SU-DHL-6 (cell line): ENCODE measurements around the gene EYS.

ENCODE experiments used
- CTCF ChIP-seq: fragments of 200-600 bp; sonication (generic); IDR thresholded peaks from one replicate; pipeline ENCODE4 v1.5.1; 2017; ENCODE audit warnings: antibody characterized with exemption, mild to moderate bottlenecking, low read length, moderate library complexity; ENCODE audit not compliant: insufficient read depth, poor library complexity, severe bottlenecking
- EZH2phosphoT487 ChIP-seq: fragments of 200-600 bp; sonication (generic), shearing (Covaris generic); conservative IDR thresholded peaks from 2 replicates; pipeline ENCODE4 v1.6.1; 2018; ENCODE audit warnings: mild to moderate bottlenecking, antibody characterized with exemption, low read length, moderate library complexity, mixed read lengths

- TF ChIP-seq EZH2phosphoT487: no peak
- TF ChIP-seq CTCF: no peak
Observed at GRCh38 chr6:64672131-64672530, 1034.9 kb downstream of the EYS start.
